Keratinocyte (primary cell): ENCODE results near the gene DIPK1B. TPM values are rescaled to one million over a fixed set of nuclear protein-coding genes. Genes with fewer than 3 reads are reported as not detected.

Experiments used
- DNase-seq: peaks from one replicate; pipeline ENCODE4 v3.0.0-alpha.2; 2011; ENCODE audit warnings: low read depth, missing footprints, low spot score
- FAIRE-seq: peaks from 2 replicates; lab custom pipeline; 2011; peaks lifted over from hg19 to GRCh38; lab: Jason Lieb, UNC
- H2AFZ ChIP-seq: 2 replicates; pipeline ENCODE4 v1.6.0; 2012; ENCODE audit warnings: low read length, control low read depth, inconsistent platforms; ENCODE audit not compliant: control insufficient read depth
- H3K27ac ChIP-seq: 2 replicates; pipeline ENCODE4 v1.5.1; 2011; ENCODE audit warnings: low read length; ENCODE audit not compliant: control insufficient read depth, insufficient read depth
- H3K27me3 ChIP-seq: 3 replicates; pipeline ENCODE4 v1.6.0; 2011; ENCODE audit warnings: low read length; ENCODE audit not compliant: control insufficient read depth, insufficient read depth; ENCODE audit errors: extremely low read depth
- H3K36me3 ChIP-seq, 2 experiments: 2 replicates in 1 of 2; 3 replicates in 1 of 2; pipeline ENCODE4 v1.5.1; 2011; ENCODE audit warnings: low read length in 2 of 2, mild to moderate bottlenecking in 1 of 2; ENCODE audit not compliant: control insufficient read depth in 2 of 2, insufficient read depth in 2 of 2; ENCODE audit errors: extremely low read depth in 1 of 2
- H3K4me1 ChIP-seq: 3 replicates; pipeline ENCODE4 v1.5.1; 2011; ENCODE audit warnings: low read length; ENCODE audit not compliant: control insufficient read depth, insufficient read depth; ENCODE audit errors: extremely low read depth
- H3K4me2 ChIP-seq: 3 replicates; pipeline ENCODE4 v1.6.0; 2011; ENCODE audit warnings: low read depth, low read length; ENCODE audit not compliant: control insufficient read depth, insufficient read depth; ENCODE audit errors: extremely low read depth
- H3K4me3 ChIP-seq, 3 experiments: fragments of 200-600 bp in 1 of 3; sonication (generic) in 1 of 3; 2 replicates in 2 of 3; 3 replicates in 1 of 3; pipeline ENCODE4 v1.5.1; 2011 to 2016; ENCODE audit warnings: low read length in 3 of 3, mild to moderate bottlenecking in 3 of 3, control low read depth in 2 of 3, inconsistent platforms in 1 of 3, low read depth in 1 of 3, mixed read lengths in 1 of 3, mixed run types in 1 of 3, moderate library complexity in 1 of 3; ENCODE audit not compliant: control insufficient read depth in 2 of 3, insufficient read depth in 2 of 3; ENCODE audit errors: extremely low read depth in 1 of 3
- H3K79me2 ChIP-seq: 2 replicates; pipeline ENCODE4 v1.6.0; 2012; ENCODE audit warnings: low read length; ENCODE audit not compliant: control insufficient read depth, insufficient read depth
- H3K9ac ChIP-seq: 3 replicates; pipeline ENCODE4 v1.6.0; 2011; ENCODE audit warnings: low read length; ENCODE audit not compliant: control insufficient read depth, insufficient read depth; ENCODE audit errors: extremely low read depth
- H3K9me1 ChIP-seq: 3 replicates; pipeline ENCODE4 v1.6.0; 2011; ENCODE audit warnings: low read length; ENCODE audit not compliant: control insufficient read depth, insufficient read depth; ENCODE audit errors: extremely low read depth
- H3K9me3 ChIP-seq: 2 replicates; pipeline ENCODE4 v1.5.1; 2012; ENCODE audit warnings: low read depth, low read length; ENCODE audit not compliant: control insufficient read depth
- H4K20me1 ChIP-seq: 3 replicates; pipeline ENCODE4 v1.6.0; 2011; ENCODE audit warnings: low read length; ENCODE audit not compliant: control insufficient read depth, insufficient read depth; ENCODE audit errors: extremely low read depth
- CTCF ChIP-seq, 3 experiments: IDR thresholded peaks in 1 of 3; conservative IDR thresholded peaks in 1 of 3; optimal IDR thresholded peaks in 1 of 3; 2 replicates in 2 of 3; 3 replicates in 1 of 3; pipeline versions ENCODE3 to v1.5.1; 2011; ENCODE audit warnings: low read length in 3 of 3, mild to moderate bottlenecking in 3 of 3, moderate library complexity in 2 of 3, control low read depth in 1 of 3, inconsistent platforms in 1 of 3; ENCODE audit not compliant: insufficient read depth in 2 of 3; ENCODE audit errors: extremely low read depth in 1 of 3
- EZH2 ChIP-seq: IDR thresholded peaks from one replicate; pipeline ENCODE4 v1.6.1; 2012; ENCODE audit warnings: inconsistent platforms, mild to moderate bottlenecking, low read length, moderate library complexity
- dilution Hi-C: fragments of 300-500 bp; cut with MboI; formaldehyde crosslinking; loops from one replicate; pipeline ENCODE4 v1.7.0; 2020; ENCODE audit warnings: low sequenced_read_pairs; ENCODE audit not compliant: extremely low pct_ligation_motif_present
- polyA plus RNA-seq, 5 experiments: library from polyadenylated mRNA; depleted of rRNA in 3 of 5; stranded (reverse) in 3 of 5; stranded (forward) in 1 of 5; unstranded in 1 of 5; fragments of >200 nt; gene quantifications; 1 replicate in 1 of 5; 2 replicates in 3 of 5; 3 replicates in 1 of 5; pipeline versions ENCODE4 v1.2.1 to v1.2.3, GENCODE V29; 2011 to 2012; ENCODE audit warnings: missing spikeins in 2 of 5, low read depth in 1 of 5, low replicate concordance in 1 of 5

DIPK1B gene
- polyA plus RNA-seq, 1 donor (not counting 4 experiments of a cell fraction or from before 2014, with no cell fraction given): not detected

- H4K20me1 ChIP-seq: no peaks in the 10 kb centered on the region
- no peak for DNase-seq
- no peaks in the 10 kb centered on the region for H3K36me3 ChIP-seq
- no peak overlapping the region for H2AFZ ChIP-seq
- peaks cover 40% of the 10 kb centered on the region for H3K27me3 ChIP-seq
- H3K4me2 ChIP-seq: no peak overlapping the region
- no peak overlapping the region for H3K27ac ChIP-seq
- no peaks in the 10 kb centered on the region for H3K79me2 ChIP-seq
- no peak overlapping the region for H3K9ac ChIP-seq
- TF ChIP-seq CTCF (optimal IDR thresholded peaks at IDR 0.05 in 1 of 3, IDR thresholded peaks at IDR 0.05 in 1 of 3, conservative IDR thresholded peaks at IDR 0.05 in 1 of 3; ENCODE audit: extremely low read depth in 1 of 3, insufficient read depth in 2 of 3, low read length in 3 of 3) (no peak), EZH2 (no peak)
- dilution Hi-C loops: no loop called here
- no peaks in the 10 kb centered on the region for H3K4me1 ChIP-seq
- H3K4me3 ChIP-seq: no peak overlapping the region
- no peaks in the 10 kb centered on the region for H3K9me1 ChIP-seq
- no peaks in the 10 kb centered on the region for H3K9me3 ChIP-seq
- no peak for FAIRE-seq
Observed at GRCh38 chr9:136746155-136746490, 33.8 kb downstream of the DIPK1B start.

DNA sequence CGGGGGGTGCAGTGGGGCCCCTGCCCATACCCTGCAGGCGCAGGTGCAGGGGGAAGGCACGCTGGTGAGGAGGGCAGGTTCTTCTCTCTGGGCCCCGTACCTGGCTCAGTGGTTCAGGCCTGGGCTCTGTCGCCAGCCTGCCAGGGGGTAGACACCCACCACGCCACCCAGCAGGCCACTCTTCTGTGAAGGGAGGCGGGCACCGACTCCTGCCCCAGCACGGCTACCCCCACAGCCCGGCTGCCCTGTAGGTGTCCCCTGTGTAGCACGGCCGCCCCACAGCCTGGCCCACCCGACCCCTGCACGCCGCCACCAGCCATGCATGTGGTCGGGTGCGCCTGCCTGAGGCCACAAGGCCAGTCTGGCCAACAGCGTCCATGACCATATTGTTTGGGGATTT, 34.2 kb downstream of the DIPK1B start:
- no peak for DNase-seq
- Histone ChIP-seq H3K9me3 (no peaks in the 10 kb centered on the region), H3K4me1 (no peaks in the 10 kb centered on the region), H3K79me2 (no peaks in the 10 kb centered on the region), H3K27me3 (peaks cover 35% of the 10 kb centered on the region), H3K36me3 (no peaks in the 10 kb centered on the region), H3K27ac (no peak overlapping the region), H3K4me2 (no peak overlapping the region), H3K9me1 (no peaks in the 10 kb centered on the region), H3K4me3 (no peak overlapping the region), H4K20me1 (no peaks in the 10 kb centered on the region), H3K9ac (no peak overlapping the region), H2AFZ (no peak overlapping the region)
- TF ChIP-seq CTCF (optimal IDR thresholded peaks at IDR 0.05 in 1 of 3, IDR thresholded peaks at IDR 0.05 in 1 of 3, conservative IDR thresholded peaks at IDR 0.05 in 1 of 3; ENCODE audit: extremely low read depth in 1 of 3, insufficient read depth in 2 of 3, low read length in 3 of 3): no peak
- TF ChIP-seq EZH2: no peak
- dilution Hi-C loops: no loop called here
- FAIRE-seq: no peak
